GM18909 (cell line): ENCODE measurements around the gene RASL10B.

Source experiments
- ATAC-seq: cut with Tn5 transposase; IDR thresholded peaks from one replicate; pipeline ENCODE4 v1.9.1; 2021; ENCODE audit warnings: mild to moderate bottlenecking; ENCODE audit not compliant: unreplicated experiment, poor library complexity

The RASL10B gene

DNA sequence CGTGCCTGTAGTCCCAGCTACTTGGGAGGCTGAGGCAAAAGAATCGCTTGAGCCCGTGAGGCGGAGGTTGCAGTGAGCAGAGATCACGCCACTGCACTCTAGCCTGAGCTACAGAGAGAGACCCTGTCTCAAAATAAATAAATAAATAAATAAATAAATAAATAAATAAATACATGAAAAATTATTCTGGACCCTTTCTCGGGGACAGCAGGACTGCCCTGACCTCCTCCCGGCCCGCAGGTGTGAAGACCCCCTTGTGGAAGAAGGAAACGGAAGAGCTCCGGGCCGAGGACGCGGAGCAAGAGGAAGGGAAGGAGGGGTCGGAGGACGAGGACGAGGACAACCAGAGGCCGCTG lies 32.3 kb downstream of the RASL10B start:
- no peak for ATAC-seq

- ATAC-seq: peak; percentile 88
Measured at GRCh38 chr17:35764123-35764991, 32.9 kb downstream of the RASL10B start.

GRCh38 chr17:35765086-35765710 lies 33.8 kb downstream of the RASL10B start:
- ATAC-seq: no peak

DNA sequence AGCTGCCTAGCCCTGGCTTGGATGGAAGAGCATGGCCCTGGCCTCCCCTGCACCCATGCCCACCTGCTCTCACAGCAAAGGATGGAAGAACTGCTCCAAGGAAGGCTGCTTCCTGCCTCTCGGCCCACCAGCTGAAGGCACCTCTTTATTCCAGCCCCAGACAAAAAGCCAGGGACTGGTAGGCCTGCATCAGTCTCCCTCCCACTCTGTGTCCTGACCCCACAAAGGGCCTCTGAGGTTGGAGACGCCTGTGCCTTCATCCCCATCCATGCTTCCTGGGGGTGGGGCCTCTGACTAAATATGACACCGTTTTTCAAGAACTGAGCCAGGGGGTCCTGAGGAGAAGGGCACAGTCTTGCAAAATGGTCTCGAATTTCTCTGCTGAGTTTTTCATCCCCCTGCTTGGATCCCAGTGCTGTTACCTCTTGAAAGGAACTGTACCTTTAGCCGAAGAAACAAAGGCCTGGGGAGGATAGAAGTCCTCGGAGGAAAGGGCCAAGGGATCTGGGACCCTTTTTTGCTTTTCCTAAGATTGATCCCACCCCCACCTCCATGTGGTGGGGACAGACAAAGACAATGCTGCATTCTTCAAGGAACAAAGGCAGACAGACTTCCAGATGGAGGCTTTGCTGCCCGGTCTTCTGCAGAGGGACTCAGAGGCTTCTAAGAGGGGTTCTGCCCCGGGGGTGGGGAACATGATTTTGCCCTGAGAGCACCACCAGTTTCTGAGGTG lies 34.5 kb downstream of the RASL10B start:
- ATAC-seq: no peak

DNA sequence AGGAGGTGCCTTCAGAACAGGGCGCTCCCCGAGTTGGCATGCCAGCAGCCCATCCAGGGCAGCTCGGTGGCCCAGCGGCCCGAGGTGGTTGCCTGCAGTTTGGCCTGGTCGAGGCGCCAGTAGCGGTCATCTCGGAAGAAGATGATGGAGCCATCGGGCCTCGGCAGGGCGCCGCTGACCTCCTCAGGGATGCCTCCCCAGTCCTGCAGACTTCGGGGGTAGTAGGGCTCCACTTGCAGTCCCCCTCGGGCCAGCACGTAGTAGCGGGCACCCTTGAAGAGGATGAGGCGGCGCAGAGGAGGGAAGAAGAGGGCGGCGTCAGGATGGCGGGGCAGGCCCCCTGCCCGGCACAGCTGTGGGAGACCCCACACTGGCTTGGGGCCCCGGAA lies 35.0 kb downstream of the RASL10B start:
- no peak for ATAC-seq

GRCh38 chr17:35766903-35767510 lies 35.6 kb downstream of the RASL10B start:
- no peak for ATAC-seq

DNA sequence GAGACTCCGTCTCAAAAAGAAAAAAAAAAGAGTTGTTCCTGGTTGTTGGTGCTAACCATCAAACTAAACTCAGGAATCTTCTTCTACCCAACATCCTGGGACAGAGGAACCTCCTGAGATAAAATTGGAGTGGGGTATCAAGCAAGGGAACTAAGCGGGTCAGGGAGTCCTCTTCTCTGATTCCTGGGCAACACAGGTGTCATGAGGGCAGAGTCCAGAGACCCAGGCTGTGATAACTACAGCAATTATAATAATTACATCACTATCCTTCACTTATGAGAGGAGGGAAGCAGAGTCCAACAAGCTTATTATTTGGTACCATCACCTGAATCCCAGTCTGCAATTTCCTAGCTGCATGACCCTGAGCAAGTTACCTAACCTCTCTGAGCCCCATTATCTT lies 37.4 kb downstream of the RASL10B start:
- no peak for ATAC-seq

GRCh38 chr17:35769895-35770486 lies 38.6 kb downstream of the RASL10B start:
- no peak for ATAC-seq

DNA sequence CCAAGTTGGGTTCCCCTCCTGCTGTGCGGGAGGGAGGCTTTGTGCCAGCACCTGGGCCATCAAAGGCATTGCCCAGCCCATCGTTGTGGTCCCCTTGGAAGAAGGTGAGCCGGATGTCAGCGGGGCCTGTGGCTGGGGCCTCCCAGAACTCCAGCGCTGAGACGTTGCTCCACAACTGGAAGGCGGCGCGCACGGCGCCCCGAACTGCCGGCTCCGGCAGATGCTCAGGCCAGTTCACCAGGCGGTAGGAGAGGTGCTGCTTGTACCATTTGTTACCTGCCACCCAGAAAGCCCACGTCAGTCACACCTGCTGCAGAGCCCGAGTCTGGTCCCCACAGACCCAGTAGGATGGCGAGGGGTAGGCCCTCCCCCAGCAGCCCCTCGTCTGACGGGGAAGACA lies 41.7 kb downstream of the RASL10B start:
- no peak for ATAC-seq

- no peak for ATAC-seq
Measured at GRCh38 chr17:35773679-35774425, 42.4 kb downstream of the RASL10B start.

DNA sequence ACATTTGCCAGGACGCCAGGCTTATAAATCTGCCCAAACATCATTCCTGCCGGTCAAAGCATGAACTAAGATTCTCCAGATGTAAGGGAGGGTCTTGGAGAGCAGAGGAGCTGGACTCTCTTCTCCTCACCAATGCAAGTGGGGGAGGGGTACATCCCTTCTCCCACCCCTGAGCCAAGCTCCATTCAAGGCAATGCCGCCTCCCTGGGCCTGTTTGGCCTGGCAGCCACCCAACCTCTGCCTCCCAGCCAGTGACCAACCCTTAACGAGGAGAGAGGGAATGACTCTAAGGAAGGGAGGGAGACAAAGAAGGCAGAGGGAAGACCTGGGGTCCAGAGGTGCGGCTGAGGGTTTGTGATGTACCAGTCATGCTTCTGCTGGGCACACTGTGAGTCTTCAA lies 43.1 kb downstream of the RASL10B start:
- no peak for ATAC-seq

GRCh38 chr17:35775039-35775438 lies 43.6 kb downstream of the RASL10B start:
- no peak for ATAC-seq

DNA sequence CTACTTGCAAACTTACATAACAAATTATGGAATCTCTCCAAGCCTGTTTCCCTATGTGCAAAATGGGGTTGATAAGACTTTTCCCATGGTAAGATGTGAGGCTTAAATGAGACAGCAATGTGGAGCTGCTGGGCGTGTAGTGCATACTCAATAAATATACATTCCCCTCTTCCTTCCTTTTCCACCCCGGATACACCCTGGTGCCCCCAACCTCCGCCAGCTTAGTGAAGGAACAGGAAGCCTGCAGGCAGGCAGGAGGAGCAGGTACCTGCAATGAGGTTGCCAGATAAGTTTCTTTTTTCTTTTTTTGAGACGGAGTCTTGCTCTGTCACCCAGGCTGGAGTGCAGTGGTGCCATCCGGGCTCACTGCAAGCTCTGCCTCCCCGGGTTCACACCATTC lies 44.1 kb downstream of the RASL10B start:
- ATAC-seq: no peak

- ATAC-seq: no peak
Measured at GRCh38 chr17:35778641-35779196, 47.3 kb downstream of the RASL10B start.

DNA sequence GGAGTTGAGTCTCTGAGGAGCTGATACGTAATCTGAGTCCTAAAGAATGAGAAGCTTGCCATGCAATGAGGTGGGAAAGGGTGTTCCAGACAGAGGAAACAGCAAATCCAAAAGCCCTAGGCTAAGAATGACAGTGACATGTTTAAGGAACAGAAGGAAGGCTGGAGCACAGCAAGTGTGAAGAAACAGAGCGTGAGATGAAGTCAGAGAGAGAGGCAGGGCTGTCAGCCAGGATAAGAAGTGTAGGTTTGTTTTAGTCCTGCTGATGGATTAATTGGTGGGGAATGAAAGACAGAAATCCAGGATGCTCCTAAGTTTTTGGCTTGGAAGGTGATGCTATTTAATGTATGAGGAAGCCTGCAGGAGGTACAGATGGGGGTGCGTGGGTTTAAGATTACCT lies 49.5 kb downstream of the RASL10B start:
- no peak for ATAC-seq

- ATAC-seq: no peak
Measured at GRCh38 chr17:35784895-35785294, 53.5 kb downstream of the RASL10B start.

DNA sequence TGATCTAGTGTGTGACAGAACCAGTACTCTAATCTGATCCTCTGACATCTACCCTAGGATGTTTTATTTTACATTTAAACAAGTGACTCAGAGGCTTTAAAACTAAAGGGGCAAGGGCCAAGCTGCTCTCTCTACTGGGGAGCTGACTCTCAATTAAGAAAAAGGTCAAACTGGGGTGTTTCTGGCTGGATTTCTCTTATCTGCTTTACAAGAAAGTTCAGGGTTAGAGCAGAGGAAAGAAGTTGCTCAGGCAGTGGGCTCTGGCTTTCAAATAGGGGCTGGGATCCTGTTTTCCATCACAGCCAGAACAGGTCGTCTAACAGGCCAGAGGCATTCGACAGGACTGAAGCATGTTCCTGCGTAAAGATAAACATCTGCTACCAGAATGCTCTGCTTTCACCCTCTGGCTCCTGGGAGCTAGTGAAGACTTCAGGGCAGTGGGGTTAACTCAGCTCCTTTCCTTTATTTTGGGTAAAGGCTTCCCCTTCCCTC lies 55.5 kb downstream of the RASL10B start:
- no peak for ATAC-seq

GRCh38 chr17:35788477-35789368 lies 57.3 kb downstream of the RASL10B start:
- no peak for ATAC-seq
